Posterior cingulate gyrus (tissue), 11 donors: ENCODE data around the gene CFAP90.

Source experiments
- DNase-seq, 10 donors: peaks; one replicate each; pipeline versions ENCODE4 v3.0.0 to v3.0.0-alpha.2; 2020 to 2021; ENCODE audit warnings: mixed read lengths in 3 of 10
- intact Hi-C: fragments of 100-400 bp; cut with DNase I; formaldehyde crosslinking; loops from one replicate; pipeline ENCODE4 v1.15.1; 2023

Gene CFAP90

DNA sequence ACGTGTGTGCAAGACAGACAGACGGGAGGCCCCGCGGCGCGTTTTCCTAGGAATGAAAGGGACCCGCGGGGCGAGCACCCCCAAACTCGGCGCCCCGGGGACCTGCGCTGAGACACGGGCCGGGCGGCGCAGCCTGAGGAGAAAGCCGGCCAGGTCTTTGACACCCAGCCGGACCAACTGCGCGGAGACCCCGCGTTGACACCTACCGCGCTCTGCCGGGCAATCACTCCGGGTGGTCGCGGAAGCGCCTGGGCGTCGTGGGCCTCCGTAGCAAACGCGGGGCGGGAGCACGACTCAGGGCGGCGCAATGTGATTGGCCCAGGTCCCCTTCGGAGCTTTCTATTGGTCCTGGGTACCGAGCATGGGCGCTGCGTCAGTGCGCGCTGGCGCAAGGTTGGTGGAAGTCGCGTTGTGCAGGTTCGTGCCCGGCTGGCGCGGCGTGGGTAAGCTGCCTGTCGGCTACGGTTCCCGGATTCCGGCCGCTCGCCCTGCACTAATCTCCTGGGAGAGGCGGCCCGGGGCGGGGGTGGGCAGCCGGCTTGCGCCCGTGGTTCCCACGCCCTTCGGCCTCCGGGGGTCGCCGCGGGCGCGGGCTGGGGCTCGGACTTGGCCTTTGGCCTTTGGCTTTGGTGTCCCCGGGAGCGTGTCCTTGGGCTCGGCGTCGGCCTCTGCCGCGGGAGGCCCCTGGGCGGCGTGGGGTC is 18.0 kb upstream of the CFAP90 start, which contains the start of the genes FASTKD3 and MTRR:
Gene FASTKD3 (minus strand): TSS at position 259 of the 701 bp plus-strand sequence. CDS start 948 bp downstream, outside the sequence.
Gene MTRR (plus strand): TSS at position 376 of the 701 bp plus-strand sequence. CDS start 1,647 bp downstream, outside the sequence.
- DNase-seq: peak; percentile 92 to 99 (median 96)
- intact Hi-C loops: no loop called here

DNA sequence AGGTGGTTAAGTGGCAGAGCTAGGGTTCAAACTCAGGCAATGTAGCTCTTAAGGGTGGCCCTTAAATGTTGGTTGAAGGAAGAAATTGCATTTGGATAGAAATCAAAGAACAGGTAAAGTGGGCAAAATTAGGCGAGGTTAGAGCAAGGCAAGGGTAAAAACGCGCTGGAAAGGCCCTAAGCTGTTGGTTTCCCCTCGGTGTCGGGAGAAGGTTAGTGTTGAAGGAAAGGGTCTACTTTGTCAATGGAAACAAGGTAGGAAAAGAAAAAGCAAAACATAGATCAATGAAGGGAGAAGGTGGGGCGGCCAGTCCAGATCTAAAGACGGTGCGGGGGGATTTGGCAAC is 17.5 kb upstream of the CFAP90 start:
- intact Hi-C loops: no loop called here
- DNase-seq: no peak

DNA sequence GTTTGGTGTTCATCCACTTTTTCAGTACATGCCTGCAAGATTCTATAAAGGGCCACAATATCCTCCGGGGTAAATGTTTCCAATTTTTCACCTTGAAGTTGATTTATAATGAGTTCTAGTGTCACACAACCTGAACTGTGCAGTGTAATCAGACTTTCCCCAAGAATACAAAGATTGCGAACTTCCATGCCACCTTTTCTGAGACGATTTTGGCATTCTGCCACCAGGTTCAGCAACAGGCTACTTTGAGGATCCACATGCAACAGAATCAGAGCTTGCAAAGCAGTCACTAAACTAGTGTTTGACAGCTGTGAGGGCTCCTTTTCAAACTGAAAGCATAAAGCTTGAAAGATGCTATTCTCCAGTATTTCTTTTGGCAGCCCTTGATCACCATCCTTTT is 16.3 kb upstream of the CFAP90 start:
- DNase-seq: no peak
- intact Hi-C loops: no loop called here

DNA sequence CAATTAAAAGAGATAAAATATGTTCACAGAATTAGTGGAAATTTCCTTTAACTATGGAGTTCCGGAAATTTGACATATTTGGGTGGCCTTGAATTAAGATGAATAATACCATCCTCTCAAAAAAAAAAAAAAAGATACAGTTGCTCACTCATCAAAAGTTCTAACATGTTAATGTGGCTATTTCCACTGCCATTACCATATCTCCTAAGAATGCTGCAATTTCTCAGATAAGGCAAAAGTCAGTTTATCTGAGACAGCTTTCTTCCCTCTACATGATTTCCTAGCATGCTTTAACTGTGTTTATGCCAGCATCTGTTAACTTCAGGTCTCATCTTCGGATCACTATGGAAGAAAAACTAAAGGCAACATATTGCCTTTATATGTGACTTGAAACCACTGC is 15.3 kb upstream of the CFAP90 start:
- intact Hi-C loops: no loop called here
- DNase-seq: no peak

DNA sequence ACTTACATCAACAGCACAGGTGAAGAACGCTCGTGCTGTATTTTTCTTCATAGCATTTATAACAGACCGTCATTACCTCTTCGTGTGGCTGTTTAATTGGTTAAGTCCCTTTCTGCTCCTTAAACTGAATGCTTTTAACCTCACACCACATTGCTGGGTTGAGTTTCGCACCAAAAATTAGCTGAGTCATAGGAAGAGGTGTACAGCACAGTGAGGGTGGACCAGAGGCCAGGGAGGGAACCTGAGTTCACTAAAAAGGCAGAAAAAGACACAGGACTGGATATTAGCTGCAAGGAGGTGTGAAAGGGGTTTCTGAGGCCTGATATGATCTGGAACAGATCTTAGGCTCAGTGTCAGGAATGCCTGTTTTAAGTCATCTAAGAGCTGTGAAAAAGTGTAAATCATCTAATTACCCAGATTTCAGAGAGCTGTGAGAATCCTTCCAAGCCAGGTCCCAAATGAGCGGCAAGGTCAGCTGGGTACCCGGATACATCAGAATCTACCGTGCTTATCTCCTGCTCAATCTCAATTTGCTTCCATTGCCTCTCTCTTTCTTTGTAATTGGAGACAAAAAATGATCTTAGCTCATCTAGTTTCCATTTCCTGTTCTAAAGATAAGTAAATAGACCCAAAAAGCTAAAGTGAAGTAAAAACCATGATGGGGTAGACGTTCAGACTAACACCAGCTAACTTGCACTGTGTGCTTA is 7.1 kb upstream of the CFAP90 start:
- intact Hi-C loops: loop anchor here (10.0 kb wide), 1 partner anchor 463 kb away; the partner anchor contains the start of gene ADCY2
- DNase-seq: no peak

DNA sequence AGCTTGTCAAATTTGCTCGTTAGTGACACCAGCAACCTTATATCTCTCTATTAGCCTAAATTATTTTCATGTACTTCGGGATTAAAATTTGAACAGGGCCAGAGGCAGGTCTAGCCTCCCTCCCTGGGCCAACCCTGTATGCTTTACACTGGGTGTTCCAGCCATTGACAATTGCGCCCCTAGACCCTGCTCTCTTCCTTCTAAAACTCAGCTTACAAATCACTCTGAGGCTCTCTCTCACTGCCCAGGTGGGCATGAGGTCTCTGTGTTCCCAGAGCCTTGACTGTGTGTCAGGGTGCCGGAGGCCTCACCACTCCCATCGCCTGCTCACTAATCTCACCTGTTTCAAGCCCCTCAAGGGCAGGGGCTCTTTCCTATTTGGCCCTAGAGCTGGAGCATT is 6.4 kb upstream of the CFAP90 start:
- no peak for DNase-seq
- intact Hi-C loops: loop anchor here (10.0 kb wide), 1 partner anchor 463 kb away; the partner anchor contains the start of gene ADCY2

DNA sequence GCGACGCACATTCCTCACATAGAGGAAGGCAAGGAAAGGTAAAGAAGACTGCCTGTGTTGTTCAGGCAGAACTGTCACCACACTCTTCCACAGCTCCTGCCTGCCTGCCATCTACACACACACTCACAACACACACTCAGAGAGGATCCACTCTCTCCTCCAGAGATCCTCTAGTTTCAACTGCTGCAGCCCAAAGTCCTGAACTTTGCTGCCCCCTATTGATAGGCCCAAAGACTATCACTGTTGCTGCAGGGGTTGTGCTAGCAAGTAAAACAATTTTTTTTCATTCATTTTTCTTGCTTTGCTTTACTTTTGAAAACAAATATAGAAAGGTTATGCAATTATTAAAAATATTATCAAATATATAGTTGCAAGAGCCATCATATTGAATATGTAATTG is 5.9 kb upstream of the CFAP90 start:
- DNase-seq: peak; percentile 34 to 93 (median 66)
- intact Hi-C loops: loop anchor here (10.0 kb wide), 1 partner anchor 462 kb away; the partner anchor contains the start of gene ADCY2

DNA sequence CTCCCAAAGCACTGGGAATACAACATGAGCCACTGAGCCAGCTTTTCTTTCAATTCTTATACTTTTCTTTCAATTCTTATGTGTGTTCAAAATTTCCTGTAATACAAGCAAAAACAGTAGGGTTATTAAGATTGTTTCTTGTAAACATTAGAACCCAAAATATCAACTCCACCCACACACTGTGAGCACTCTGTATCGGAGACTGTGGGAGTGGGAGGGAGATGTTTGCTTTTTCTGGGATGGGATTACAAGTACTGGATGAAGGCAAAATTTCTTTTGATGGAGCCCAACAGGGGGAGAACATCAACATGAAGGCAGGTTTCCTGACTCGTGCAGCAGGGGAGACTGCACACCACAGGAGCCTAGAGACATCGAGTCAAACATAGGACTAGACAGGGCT is 4.7 kb upstream of the CFAP90 start:
- DNase-seq: no peak
- intact Hi-C loops: loop anchor here (10.0 kb wide), 1 partner anchor 461 kb away; the partner anchor contains the start of gene ADCY2

DNA sequence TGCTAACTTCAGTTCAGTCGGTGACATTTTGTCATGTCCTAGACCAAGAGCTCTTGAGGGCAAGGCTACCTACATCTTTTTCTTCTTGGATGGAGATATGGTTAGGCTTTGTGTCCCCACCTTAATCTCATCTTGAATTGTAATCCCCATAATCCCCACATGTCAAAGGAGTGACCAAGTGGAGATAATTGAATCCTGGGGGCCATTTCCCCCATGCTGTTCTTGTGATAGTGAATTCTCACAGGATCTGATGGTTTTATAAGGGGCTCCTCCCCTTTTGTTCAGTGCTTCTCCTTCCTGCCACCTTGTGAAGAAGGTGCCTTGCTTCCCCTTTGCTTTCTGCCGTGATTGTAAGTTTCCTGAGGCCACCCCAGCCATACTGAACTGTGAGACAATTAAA is 2.1 kb upstream of the CFAP90 start:
- no peak for DNase-seq
- intact Hi-C loops: loop anchor here (10.0 kb wide), 1 partner anchor 458 kb away; the partner anchor contains the start of gene ADCY2

DNA sequence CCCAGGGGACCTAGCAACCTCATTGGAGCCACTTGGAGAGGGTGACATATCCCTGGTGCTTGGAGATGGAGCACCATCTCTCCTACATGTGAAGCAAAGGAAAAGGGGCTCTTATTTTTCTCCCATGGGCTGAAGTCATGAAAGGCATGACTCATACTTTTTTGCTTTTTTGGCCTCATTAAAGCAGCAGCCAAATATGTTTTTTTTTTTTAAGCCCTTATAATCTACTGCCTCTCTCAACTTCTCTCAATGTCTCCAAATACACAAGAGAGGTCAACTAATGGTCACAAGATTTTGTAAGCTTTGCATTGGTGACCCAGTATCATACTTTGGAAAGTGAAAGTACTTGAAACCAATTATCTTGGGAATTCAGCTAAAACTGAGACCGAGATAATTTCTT is 1.6 kb upstream of the CFAP90 start:
- DNase-seq: no peak
- intact Hi-C loops: loop anchor here (10.0 kb wide), 1 partner anchor 458 kb away; the partner anchor contains the start of gene ADCY2

DNA sequence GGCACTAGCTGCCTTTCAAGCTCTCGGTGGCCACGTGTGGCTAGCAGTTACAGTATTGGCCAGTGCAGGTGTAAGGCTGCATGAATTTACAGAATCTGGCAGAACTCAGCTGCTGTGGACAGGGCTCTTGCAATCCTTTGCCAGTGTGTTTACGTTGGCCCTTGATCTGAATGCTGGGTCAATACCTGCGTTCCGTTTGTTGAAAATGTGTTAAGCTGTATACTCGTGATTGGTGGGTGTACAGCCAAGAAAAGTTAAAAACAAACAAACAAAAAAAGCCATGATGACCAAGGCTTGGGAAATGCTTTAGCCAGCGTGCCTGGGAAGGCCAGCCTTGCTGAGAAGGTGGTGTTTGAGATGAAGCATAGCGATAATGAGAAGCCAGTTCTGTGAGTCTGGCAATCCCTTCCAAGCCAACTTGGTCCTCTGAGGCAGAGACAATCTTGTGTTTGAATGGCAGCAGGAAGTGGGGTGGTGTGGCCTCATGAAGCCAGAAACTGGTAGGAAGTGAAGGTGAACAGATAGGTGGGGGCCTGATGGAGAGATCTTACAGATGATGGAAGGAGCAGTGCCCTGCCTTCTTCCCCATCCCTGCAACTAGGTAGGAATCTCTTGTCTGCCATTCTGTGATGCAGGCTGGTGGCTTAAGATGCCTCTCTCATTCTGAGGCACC is 820 bp upstream of the CFAP90 start:
- intact Hi-C loops: loop anchor here (10.0 kb wide), 1 partner anchor 457 kb away; the partner anchor contains the start of gene ADCY2
- no peak for DNase-seq

DNA sequence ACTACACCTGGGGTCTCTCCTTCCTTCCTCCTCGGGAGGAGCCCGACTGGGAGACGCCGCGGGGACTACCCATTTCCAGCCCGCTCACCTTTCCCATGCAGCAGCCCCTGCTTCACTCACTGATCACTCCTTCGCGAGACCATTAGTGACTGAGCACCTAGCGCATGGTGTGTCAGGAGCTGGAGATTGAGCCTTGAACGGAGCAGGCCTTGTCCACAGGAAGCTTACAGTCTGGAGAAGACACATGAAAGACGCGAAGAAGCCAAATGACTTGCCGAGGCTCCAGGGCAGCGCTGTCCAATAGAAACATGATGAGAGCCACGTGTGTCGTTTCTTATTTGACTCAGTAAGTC is 283 bp upstream of the CFAP90 start:
- intact Hi-C loops: loop anchor here (10.0 kb wide), 1 partner anchor 456 kb away; the partner anchor contains the start of gene ADCY2

DNA sequence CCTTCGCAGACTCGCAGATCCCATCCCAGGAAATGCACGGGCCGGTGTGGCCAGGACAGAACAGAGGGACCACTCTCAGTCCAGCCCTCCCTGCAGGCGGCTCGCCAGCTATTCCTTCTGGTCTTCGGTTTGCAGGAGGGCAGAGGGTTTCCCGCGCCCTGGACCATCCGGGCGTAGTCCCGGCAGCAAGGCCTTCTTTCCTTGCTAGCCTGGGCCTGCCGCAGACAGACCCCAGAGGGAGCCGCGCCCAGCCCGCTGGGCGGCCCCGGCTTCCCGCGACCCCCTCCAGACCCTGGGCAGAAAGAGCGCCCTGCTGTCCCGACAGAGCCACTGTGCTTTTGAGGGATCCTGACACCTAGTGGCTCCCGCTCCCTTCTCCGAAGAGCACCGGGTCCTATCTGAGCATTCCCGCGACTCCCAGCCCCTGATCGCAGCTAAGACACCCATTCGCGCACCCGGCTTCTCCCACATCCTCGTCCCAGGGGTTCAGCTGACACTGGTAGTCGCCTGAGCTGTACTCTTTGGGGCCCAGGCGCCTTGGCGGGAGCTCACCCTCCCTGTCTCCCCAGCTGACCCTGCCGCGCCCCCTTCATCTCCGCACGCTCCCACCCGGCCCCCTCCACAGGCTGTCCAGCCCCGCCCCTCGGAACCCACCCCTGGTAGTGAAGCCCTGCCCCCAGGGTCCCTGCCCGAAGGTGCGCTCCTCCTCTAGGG is 1.1 kb downstream of the CFAP90 start:
- peak in 6 of 10 donors; percentile 22 to 91 (median 36) for DNase-seq
- intact Hi-C loops: loop anchor here (10.0 kb wide), 1 partner anchor 455 kb away; the partner anchor contains the start of gene ADCY2

More for the DNA sequence above, 283 bp upstream of the CFAP90 start:
- DNase-seq: no peak

DNA sequence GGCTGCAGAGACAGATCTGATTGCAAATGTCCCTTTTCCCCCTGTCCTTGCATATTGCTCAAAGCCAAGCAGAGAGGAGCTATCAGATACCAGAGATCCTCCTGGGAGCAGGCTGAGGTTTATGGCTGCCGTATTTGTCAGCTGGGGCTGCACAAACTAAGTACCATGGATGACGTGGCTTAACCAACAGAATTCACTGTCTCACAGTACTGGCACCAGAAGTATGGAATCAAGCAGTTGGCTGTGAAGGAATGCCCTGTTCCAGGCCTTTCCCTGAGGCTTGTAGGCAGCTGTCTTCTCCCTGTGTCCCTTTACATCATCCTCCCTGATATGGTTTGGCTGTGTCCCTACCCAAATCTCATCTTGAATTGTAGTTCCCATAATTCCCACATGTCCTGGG is 2.6 kb downstream of the CFAP90 start:
- DNase-seq: no peak
- intact Hi-C loops: no loop called here

DNA sequence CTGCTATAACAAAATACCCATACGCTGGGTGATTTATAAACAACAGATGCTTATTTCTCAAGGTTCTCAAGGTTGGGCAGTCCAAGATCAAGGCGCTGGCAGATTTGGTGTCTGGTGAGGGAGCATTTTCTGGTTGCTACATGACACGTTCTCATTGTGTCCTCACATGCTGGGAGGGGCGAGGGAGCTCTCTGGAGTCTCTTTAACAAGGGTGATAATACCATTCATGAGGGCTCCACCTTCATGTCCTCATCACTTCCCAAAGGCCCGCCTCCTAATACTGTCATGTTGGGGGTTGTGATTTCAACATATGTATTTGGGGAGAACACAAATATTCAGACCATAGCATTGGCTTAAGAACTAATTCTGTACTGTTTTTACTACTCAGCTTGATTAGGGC is 4.6 kb downstream of the CFAP90 start:
- DNase-seq: no peak
- intact Hi-C loops: no loop called here

DNA sequence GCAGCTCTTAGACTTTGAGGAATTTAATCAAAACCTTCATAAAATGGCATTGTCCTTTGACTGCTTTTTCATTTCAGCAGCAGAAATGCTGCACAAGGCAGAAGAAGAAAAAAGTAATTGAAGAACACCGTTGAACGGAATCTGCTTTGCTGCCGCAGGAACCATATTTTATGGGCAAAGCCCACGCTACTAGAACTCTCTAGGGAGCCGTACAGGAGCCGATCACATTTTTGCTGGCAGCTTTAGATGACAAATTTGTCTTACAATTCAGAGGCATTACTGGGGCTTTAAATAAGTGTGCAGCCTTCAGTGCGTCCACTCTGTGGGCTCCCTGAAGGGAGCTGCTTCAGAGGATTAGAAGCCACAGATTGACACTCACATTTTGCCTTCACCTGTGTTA is 5.4 kb downstream of the CFAP90 start:
- no peak for DNase-seq
- intact Hi-C loops: no loop called here

DNA sequence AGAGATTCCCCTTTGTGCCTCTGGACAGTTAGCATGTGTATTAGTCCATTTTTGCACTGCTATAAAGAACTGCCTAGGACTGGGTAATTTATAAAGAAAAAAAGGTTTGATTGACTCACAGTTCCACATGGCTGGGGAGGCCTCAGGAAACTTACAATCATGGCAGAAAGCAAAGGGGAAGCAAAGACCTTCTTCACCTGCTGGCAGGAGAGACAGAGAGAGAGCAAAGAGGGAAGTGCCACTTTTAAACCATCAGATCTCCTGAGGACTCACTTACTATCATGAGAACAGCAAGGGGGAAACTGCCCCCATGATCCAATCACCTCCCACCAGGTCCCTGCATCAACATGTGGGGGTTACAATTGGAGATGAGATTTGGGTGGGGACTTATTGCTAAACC is 6.0 kb downstream of the CFAP90 start:
- DNase-seq: no peak
- intact Hi-C loops: no loop called here

DNA sequence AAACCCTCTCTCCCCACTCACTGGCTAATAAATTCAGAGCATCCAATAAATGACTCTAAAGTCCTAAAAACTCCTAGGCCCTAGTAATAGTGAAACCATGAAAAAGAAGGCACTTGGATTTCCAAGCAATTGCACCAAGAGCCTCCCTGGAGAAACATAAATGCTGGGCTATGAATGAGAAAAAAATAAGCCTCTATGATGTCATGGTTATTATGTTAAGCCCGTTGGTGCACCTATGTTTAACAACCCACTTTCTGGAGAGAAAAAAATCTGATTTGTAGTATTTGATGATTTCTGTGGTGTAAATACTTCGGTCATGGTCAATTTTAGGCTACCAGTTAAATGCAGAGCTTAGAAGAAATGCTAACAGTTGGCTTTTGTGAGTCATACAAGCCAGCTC is 8.4 kb downstream of the CFAP90 start:
- intact Hi-C loops: no loop called here
- no peak for DNase-seq

DNA sequence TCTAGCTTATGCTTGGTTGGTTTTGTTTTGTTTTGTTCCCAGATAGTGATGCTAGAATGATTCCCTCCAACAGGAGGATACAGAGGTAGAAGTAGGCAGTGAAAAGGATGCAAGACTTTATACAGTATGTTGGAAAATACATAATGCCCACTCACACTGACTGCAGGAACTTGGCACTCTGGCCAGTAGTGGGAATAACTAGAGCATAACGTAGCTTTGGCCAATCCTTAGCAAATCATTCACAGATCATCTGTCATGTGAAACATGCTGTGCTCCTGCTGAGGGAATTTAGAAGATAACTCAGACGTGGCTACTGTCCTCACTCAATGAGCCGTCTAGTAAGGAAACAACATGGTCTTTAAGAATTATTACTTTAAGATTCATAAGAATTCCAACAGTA is 13.5 kb downstream of the CFAP90 start:
- DNase-seq: no peak
- intact Hi-C loops: no loop called here

DNA sequence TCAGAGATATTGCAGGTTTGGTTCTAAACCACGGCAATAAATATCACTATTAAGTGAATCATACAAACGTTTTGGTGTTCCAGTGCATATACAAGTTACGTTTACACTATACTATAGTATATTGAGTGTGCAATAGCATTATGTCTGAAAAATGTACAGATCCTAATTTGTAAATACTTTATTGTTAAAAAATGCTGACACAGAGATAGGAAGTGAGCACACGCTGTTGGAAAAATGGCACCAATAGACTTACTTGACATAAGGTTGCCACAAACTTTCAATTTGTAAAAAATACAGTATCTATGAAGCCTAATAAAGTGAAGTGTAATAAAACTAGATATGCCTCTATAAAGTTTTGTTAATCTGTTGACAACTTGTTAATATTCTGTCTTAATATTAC is 16.0 kb downstream of the CFAP90 start:
- intact Hi-C loops: no loop called here
- no peak for DNase-seq
